ENCODE results near the gene GABARAPL1. TPM values are rescaled to one million over a fixed set of nuclear protein-coding genes. Genes with fewer than 3 reads are reported as not detected.
"Not testable (repeated sequence)": the region's sequence is repeated elsewhere in the genome, so short reads cannot be mapped to it uniquely, and the experiment has no call there.

The GABARAPL1 gene
- 37.6 and 88.9 TPM in 2 replicates for total RNA-seq (2014; rRNA removed; shearing (Covaris generic))

DNA sequence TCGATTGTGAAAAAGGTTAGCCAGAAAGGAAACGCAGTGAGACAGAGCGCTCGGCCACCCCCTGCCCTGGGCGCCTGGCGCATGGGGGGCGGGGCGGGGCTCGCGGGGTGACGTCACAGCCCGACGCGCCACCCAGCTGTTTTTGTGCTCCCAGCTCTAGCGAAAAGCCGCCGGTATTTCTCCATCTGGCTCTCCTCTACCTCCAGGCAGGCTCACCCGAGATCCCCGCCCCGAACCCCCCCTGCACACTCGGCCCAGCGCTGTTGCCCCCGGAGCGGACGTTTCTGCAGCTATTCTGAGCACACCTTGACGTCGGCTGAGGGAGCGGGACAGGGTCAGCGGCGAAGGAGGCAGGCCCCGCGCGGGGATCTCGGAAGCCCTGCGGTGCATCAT is at the start of gene GABARAPL1:
Gene GABARAPL1, plus strand, starts transcription at position 139 of the 393 bp plus-strand sequence. Its CDS starts 253 bp downstream, at position 392.
- in situ Hi-C loops (cut with HindIII; ENCODE audit: low sequenced_read_pairs), result no loop called here
- DNase-seq (ENCODE audit: low spot score), result peak; percentile 80

GRCh38 chr12:10163084-10163483 is 49.6 kb upstream of the GABARAPL1 start:
- in situ Hi-C loops (cut with HindIII; ENCODE audit: low sequenced_read_pairs), result no loop called here

GRCh38 chr12:10165421-10165820 is 47.3 kb upstream of the GABARAPL1 start:
- in situ Hi-C loops (cut with HindIII; ENCODE audit: low sequenced_read_pairs), result no loop called here
- DNase-seq (ENCODE audit: low spot score), result no peak

More at GRCh38 chr12:10163084-10163483, 49.6 kb upstream of the GABARAPL1 start:
- no peak for DNase-seq (ENCODE audit: low spot score)

DNA sequence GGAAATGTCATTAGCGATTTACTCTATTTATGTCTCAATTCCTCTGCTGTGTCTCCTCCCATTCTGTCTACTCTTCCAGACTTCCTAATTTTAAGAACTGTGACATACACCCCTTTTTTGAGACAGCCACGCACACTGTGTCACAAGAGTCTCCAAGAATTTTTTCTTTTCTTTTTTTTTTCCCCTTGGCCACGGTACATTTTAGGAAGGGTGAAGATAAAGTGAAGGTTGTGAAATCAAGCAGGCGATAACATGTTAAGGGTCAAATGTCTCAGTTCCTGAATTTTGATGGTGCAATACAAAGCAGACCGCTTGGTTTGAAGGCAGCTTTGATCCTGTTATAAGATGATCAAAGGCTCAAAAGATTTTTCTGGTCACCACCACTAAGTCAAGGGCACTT is 45.1 kb upstream of the GABARAPL1 start:
- in situ Hi-C loops (cut with HindIII; ENCODE audit: low sequenced_read_pairs), result no loop called here

DNA sequence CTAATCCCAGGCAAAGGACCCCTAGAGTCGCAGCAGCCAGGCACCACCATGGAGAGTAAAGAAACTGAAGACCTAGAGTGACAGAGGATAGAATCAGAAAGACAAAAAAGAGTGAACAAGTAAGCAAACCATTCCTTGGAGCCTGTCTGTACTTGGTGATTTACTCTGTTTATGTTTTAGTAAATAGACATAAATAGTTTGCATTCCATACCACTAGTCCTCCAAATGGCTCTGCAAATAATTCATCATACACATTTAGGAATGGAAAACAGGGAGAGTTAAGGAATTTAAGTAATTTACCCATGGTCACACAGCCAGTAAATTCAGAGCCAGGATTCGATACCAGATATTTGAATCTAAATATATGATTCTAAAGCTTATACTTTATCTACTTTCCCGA is 43.6 kb upstream of the GABARAPL1 start:
- in situ Hi-C loops (cut with HindIII; ENCODE audit: low sequenced_read_pairs), result no loop called here
- no peak for DNase-seq (ENCODE audit: low spot score)

More for the DNA sequence above, 45.1 kb upstream of the GABARAPL1 start:
- no peak for DNase-seq (ENCODE audit: low spot score)

- no peak for DNase-seq (ENCODE audit: low spot score)
- in situ Hi-C loops (cut with HindIII; ENCODE audit: low sequenced_read_pairs), result no loop called here
Measured at GRCh38 chr12:10170216-10170615, 42.5 kb upstream of the GABARAPL1 start.

GRCh38 chr12:10171973-10172728 is 40.5 kb upstream of the GABARAPL1 start, which contains the start of gene OLR1:
Gene OLR1, minus strand, starts transcription at chr12:10172132. Its CDS starts 55 bp downstream, at chr12:10172077.
- DNase-seq (ENCODE audit: low spot score), result no peak

DNA sequence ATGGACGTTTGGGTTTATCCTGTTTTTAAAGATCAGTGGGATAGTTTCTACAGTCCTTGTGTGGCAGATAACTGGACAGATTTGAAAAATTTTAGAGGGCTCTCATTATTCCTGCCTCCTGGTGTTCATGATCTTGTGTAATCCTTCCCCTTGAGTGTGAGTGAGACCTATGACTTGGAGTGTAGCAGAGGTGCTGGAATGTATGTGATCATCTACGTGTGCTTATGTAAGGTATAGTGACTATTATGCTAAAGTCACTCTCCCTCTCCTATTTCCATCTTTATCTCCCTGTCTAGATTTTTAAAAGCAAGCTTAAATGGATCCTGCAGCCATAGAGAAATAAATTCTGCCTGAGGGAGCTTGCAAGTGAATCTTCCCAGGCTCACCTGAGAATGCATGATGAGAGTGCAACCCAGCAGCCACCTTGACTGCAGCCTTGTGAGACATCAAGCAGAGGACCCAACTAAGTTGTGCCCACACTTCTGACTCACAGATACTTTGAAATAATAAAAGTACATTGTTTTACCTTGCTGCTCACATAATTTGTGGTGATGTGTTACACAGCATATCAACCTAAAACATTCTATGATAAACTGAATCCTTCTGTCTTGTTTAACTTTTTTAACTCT is 37.6 kb upstream of the GABARAPL1 start:
- in situ Hi-C loops (cut with HindIII; ENCODE audit: low sequenced_read_pairs), result no loop called here

More at GRCh38 chr12:10171973-10172728, 40.5 kb upstream of the GABARAPL1 start, which contains the start of gene OLR1:
- in situ Hi-C loops (cut with HindIII; ENCODE audit: low sequenced_read_pairs), result no loop called here

GRCh38 chr12:10175846-10176636 is 36.6 kb upstream of the GABARAPL1 start:
- no peak for DNase-seq (ENCODE audit: low spot score)
- in situ Hi-C loops (cut with HindIII; ENCODE audit: low sequenced_read_pairs), result no loop called here

More for the DNA sequence above, 37.6 kb upstream of the GABARAPL1 start:
- DNase-seq (ENCODE audit: low spot score), result no peak

GRCh38 chr12:10178821-10179220 is 33.9 kb upstream of the GABARAPL1 start, which contains the start of gene TMEM52B:
Gene TMEM52B, plus strand, starts transcription at chr12:10179032. Its CDS starts 543 bp downstream, at chr12:10179575.
- in situ Hi-C loops (cut with HindIII; ENCODE audit: low sequenced_read_pairs), result no loop called here
- no peak for DNase-seq (ENCODE audit: low spot score)

- in situ Hi-C loops (cut with HindIII; ENCODE audit: low sequenced_read_pairs), result no loop called here
- DNase-seq (ENCODE audit: low spot score), result no peak
Measured at GRCh38 chr12:10179776-10180181, 32.9 kb upstream of the GABARAPL1 start.

- no peak for DNase-seq (ENCODE audit: low spot score)
- in situ Hi-C loops (cut with HindIII; ENCODE audit: low sequenced_read_pairs), result no loop called here
Measured at GRCh38 chr12:10182354-10183049, 30.2 kb upstream of the GABARAPL1 start.

- in situ Hi-C loops (cut with HindIII; ENCODE audit: low sequenced_read_pairs), result no loop called here
Measured at GRCh38 chr12:10184261-10184843, 28.3 kb upstream of the GABARAPL1 start.

DNA sequence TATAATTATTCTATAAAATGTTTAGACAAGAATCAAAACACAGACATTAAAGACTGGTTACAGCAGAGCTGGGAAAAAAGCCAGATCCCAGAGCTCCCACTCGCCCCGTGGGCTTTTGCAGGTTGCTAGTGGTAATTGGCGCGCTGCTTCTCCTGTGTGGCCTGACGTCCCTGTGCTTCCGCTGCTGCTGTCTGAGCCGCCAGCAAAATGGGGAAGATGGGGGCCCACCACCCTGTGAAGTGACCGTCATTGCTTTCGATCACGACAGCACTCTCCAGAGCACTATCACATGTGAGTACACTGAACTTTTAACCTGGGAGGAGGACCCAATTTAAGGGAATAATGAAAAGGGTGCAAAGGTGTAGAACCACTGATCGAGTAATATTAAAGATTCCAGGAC is 26.4 kb upstream of the GABARAPL1 start:
- in situ Hi-C loops (cut with HindIII; ENCODE audit: low sequenced_read_pairs), result no loop called here
- no peak for DNase-seq (ENCODE audit: low spot score)

More at GRCh38 chr12:10184261-10184843, 28.3 kb upstream of the GABARAPL1 start:
- DNase-seq (ENCODE audit: low spot score), result no peak

GRCh38 chr12:10186958-10187357 is 25.7 kb upstream of the GABARAPL1 start:
- in situ Hi-C loops (cut with HindIII; ENCODE audit: low sequenced_read_pairs); DNase-seq (ENCODE audit: low spot score): not testable (repeated sequence)

- peak; percentile 19 for DNase-seq (ENCODE audit: low spot score)
- in situ Hi-C loops (cut with HindIII; ENCODE audit: low sequenced_read_pairs), result no loop called here
Measured at GRCh38 chr12:10189653-10190052, 23.0 kb upstream of the GABARAPL1 start.

DNA sequence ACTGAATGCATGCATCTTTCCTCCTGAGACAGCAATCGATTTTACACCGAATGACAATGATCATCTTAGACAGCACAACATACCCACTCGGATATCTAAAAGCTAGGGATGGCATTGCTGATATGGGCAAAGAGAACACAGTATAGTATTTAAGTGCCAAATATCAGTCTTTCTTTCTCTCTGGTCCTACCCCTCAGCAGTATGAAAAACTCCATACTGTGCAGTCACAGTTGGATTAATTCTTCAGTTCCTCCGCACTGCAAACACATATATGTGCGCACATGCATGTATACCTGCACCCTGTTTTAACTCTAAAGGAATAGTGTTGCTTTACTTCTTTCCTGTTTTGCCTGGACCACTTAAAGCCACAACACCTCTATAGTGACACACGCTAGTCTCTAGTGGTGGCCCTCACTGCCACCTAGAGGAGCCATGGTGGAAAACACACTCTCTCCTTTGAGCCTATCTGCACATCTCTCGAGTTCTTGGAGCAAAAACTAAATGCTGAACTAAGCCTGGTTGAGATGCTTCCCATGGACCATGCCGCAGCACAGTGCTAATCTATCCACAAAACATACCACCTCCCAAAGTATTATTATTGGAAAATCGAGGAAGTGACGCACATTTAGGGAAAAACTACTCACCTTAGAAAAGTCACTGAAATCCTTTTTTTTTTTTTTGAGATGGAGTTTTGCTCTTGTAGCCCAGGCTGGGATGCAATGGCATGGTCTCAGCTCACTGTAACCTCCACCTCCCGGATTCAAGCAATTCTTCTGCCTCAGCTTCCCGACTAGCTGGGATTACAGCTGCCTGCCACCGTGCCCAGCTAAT is 21.9 kb upstream of the GABARAPL1 start:
- peak; percentile 78 for DNase-seq (ENCODE audit: low spot score)
- in situ Hi-C loops (cut with HindIII; ENCODE audit: low sequenced_read_pairs), result no loop called here

DNA sequence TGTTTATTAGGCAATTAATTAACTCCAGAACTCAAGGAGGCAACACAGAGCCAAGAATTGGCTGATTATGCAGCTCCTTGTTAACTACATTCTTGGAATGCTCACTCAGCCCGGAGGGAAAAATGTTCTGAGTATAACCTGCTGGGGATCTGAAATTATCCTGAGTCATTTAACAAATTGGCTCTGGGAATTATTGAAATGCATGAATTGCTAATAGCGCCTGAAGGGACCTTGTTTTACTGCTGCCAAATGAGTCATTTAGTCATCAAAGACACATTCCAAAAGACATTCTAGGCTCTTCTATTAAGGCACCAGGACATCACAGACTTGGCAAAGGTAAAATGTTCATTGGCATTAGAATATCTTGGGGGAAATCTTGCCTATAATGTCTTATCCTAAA is 20.8 kb upstream of the GABARAPL1 start:
- in situ Hi-C loops (cut with HindIII; ENCODE audit: low sequenced_read_pairs), result no loop called here
- DNase-seq (ENCODE audit: low spot score), result peak; percentile 15
